Caco-2 (cell line): ENCODE results near the gene CMSS1. TPM values are rescaled to one million over a fixed set of nuclear protein-coding genes. Genes with fewer than 3 reads are reported as not detected.
A peak's percentile ranks its signal among the peaks of the same experiment; 100 is the strongest.

Experiments
- BruUV-seq: library from RNA; stranded (reverse); fragments of 400-500 nt; replicated peaks from 2 replicates; lab custom pipeline; 2021; lab: Mats Ljungman, UMichigan
- CTCF ChIA-PET: fragments of 300-600 bp; sonication (Branson Sonifier 250); formaldehyde crosslinking; loops from one replicate; lab custom pipeline; 2022; ENCODE audit warnings: antibody characterized with exemption; lab: Charles Lee
- POLR2A ChIA-PET: fragments of 300-600 bp; sonication (Branson Sonifier 250); formaldehyde crosslinking; loops from one replicate; lab custom pipeline; 2022; ENCODE audit warnings: antibody characterized with exemption; lab: Charles Lee
- DNase-seq, 2 experiments: peaks; one replicate each; pipeline versions ENCODE4 v3.0.0 to v3.0.0-alpha.2; 2020 to 2022
- H3K27me3 ChIP-seq: replicated peaks from 2 replicates; pipeline ENCODE4 v1.6.0; 2011; ENCODE audit warnings: low read length; ENCODE audit not compliant: control insufficient read depth, insufficient read depth
- H3K36me3 ChIP-seq: 2 replicates; pipeline ENCODE4 v1.5.1; 2011; ENCODE audit warnings: low read length; ENCODE audit not compliant: control insufficient read depth, insufficient read depth
- H3K4me1 ChIP-seq: fragments of 250-450 bp; sonication (Bioruptor Pico); 2 replicates; pipeline ENCODE4 v1.5.1; 2020; ENCODE audit warnings: mild to moderate bottlenecking
- H3K4me3 ChIP-seq: 2 replicates; pipeline ENCODE4 v1.5.1; 2011; ENCODE audit warnings: low read depth, mild to moderate bottlenecking, control low read depth, low read length
- H3K9me3 ChIP-seq: fragments of 250-450 bp; sonication (Bioruptor Pico); 2 replicates; pipeline ENCODE4 v1.5.1; 2020; ENCODE audit warnings: mild to moderate bottlenecking, moderate library complexity
- H3K27ac Mint-ChIP-seq: one replicate; pipeline ENCODE4 v1.8.0; 2022; ENCODE audit warnings: mixed read lengths; ENCODE audit not compliant: unreplicated experiment
- H3K27me3 Mint-ChIP-seq: one replicate; pipeline ENCODE4 v1.8.0; 2022; ENCODE audit warnings: mixed read lengths; ENCODE audit not compliant: insufficient read depth, unreplicated experiment
- H3K36me3 Mint-ChIP-seq: one replicate; pipeline ENCODE4 v1.8.0; 2022; ENCODE audit warnings: mild to moderate bottlenecking, mixed read lengths; ENCODE audit not compliant: insufficient read depth, unreplicated experiment
- H3K4me1 Mint-ChIP-seq: one replicate; pipeline ENCODE4 v1.8.0; 2022; ENCODE audit warnings: low read depth, mixed read lengths; ENCODE audit not compliant: unreplicated experiment
- H3K4me3 Mint-ChIP-seq: one replicate; pipeline ENCODE4 v1.8.0; 2022; ENCODE audit warnings: mild to moderate bottlenecking, moderate library complexity, mixed read lengths; ENCODE audit not compliant: unreplicated experiment
- H3K9me3 Mint-ChIP-seq: one replicate; pipeline ENCODE4 v1.8.0; 2022; ENCODE audit warnings: mixed read lengths; ENCODE audit not compliant: unreplicated experiment
- CTCF ChIP-seq, 2 experiments: fragments of 200-600 bp in 1 of 2; IDR thresholded peaks; 1 replicate in 1 of 2; 2 replicates in 1 of 2; pipeline versions ENCODE4 v1.5.1 to v1.8.0; 2011 to 2022; ENCODE audit warnings: antibody characterized with exemption in 1 of 2, control low read depth in 1 of 2, inconsistent platforms in 1 of 2, low read depth in 1 of 2, low read length in 1 of 2, mild to moderate bottlenecking in 1 of 2, moderate library complexity in 1 of 2; ENCODE audit not compliant: insufficient read depth in 1 of 2, severe bottlenecking in 1 of 2, unreplicated experiment in 1 of 2
- intact Hi-C: fragments of 100-400 bp; cut with micrococcal nuclease; formaldehyde crosslinking; loops from one replicate; pipeline ENCODE4 v1.10.0; 2022; ENCODE audit not compliant: unreplicated experiment
- total RNA-seq: library from RNA; stranded (reverse); gene quantifications from 2 replicates; pipeline ENCODE4 v1.2.3, GENCODE V29; 2022

The CMSS1 gene
- total RNA-seq, 1 experiment from 2014 or later, result 54.4 TPM

GRCh38 chr3:100023150-100023549, 205.5 kb downstream of the CMSS1 start:
- Histone ChIP-seq H3K36me3 (no peaks in the 10 kb centered on the region; the same call in 1 of the 2 replicates), H3K27me3 (no peaks in the 10 kb centered on the region), H3K4me1 (peaks cover 49% of the 10 kb centered on the region), H3K4me3 (no peak overlapping the region), H3K9me3 (no peaks in the 10 kb centered on the region)
- Mint-ChIP-seq H3K36me3 (no peaks in the 10 kb centered on the region), H3K27me3 (no peaks in the 10 kb centered on the region), H3K4me3 (no peak overlapping the region), H3K9me3 (no peaks in the 10 kb centered on the region), H3K27ac (no peak overlapping the region), H3K4me1 (peaks cover 27% of the 10 kb centered on the region)
- no peak for TF ChIP-seq CTCF (IDR thresholded peaks at IDR 0.05; ENCODE audit: insufficient read depth in 1 of 2, low read depth in 1 of 2, low read length in 1 of 2, severe bottlenecking in 1 of 2, unreplicated experiment in 1 of 2)
- POLR2A ChIA-PET, result no interaction called here
- CTCF ChIA-PET, result no interaction called here
- no peak for DNase-seq
- intact Hi-C loops, result no loop called here
- no TSS peak for BruUV-seq

DNA sequence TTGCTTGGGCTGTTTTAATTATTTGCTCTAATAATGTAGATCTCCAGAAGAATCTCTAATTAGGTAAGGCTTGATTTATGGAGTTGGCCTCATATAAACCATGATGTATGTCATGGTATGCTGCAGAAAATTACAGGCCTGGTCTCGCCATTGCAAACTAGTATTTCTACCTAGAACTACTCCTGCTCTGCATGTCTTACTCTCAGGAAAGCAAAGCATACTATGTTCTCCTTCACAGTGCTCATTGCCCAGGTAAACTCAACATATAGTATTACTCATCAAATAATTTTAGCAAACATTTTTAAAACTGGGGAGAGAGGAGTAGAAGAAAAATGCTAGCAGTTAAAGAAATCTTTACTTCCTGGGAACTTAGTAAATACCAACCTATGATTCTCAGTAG, 205.9 kb downstream of the CMSS1 start:
- Mint-ChIP-seq H3K9me3 (no peaks in the 10 kb centered on the region), H3K36me3 (no peaks in the 10 kb centered on the region), H3K27me3 (no peaks in the 10 kb centered on the region), H3K27ac (no peak overlapping the region), H3K4me1 (peaks cover 27% of the 10 kb centered on the region), H3K4me3 (no peak overlapping the region)
- POLR2A ChIA-PET, result no interaction called here
- Histone ChIP-seq H3K4me3 (no peak overlapping the region), H3K9me3 (no peaks in the 10 kb centered on the region), H3K27me3 (no peaks in the 10 kb centered on the region), H3K36me3 (no peaks in the 10 kb centered on the region; the same call in 1 of the 2 replicates), H3K4me1 (peaks cover 53% of the 10 kb centered on the region)
- intact Hi-C loops, result no loop called here
- TF ChIP-seq CTCF (IDR thresholded peaks at IDR 0.05; ENCODE audit: insufficient read depth in 1 of 2, low read depth in 1 of 2, low read length in 1 of 2, severe bottlenecking in 1 of 2, unreplicated experiment in 1 of 2), result no peak
- CTCF ChIA-PET, result no interaction called here
- DNase-seq, result no peak
- no TSS peak for BruUV-seq

GRCh38 chr3:100024520-100025303, 207.1 kb downstream of the CMSS1 start:
- H3K4me1 Mint-ChIP-seq, result peaks cover 27% of the 10 kb centered on the region
- ChIA-PET POLR2A (interaction anchor here (0.5 to 1.2 kb wide), 7 partner anchors 29 to 236 kb away, joined by 3 to 9 read pairs (median 3); partner anchors contain the start of gene TBC1D23), CTCF (interaction anchor here (0.6 to 0.8 kb wide), 3 partner anchors 86 to 229 kb away, joined by 3 read pairs; no protein-coding TSS in a partner anchor)

More at GRCh38 chr3:100024520-100025303, 207.1 kb downstream of the CMSS1 start:
- H3K36me3 Mint-ChIP-seq, result no peaks in the 10 kb centered on the region
- TF ChIP-seq CTCF (IDR thresholded peaks at IDR 0.05; ENCODE audit: insufficient read depth in 1 of 2, low read depth in 1 of 2, low read length in 1 of 2, severe bottlenecking in 1 of 2, unreplicated experiment in 1 of 2), result no peak
- TSS peak; percentile 47 for BruUV-seq
- H3K4me3 Mint-ChIP-seq, result peak overlapping the region; percentile 53
- peak; percentile 43 to 67 for DNase-seq
- Histone ChIP-seq H3K4me3 (no peak overlapping the region), H3K9me3 (no peaks in the 10 kb centered on the region), H3K27me3 (no peaks in the 10 kb centered on the region), H3K36me3 (no peaks in the 10 kb centered on the region; the same call in 1 of the 2 replicates), H3K4me1 (peaks cover 62% of the 10 kb centered on the region)
- H3K27ac Mint-ChIP-seq, result no peak overlapping the region
- H3K27me3 Mint-ChIP-seq, result no peaks in the 10 kb centered on the region
- no peaks in the 10 kb centered on the region for H3K9me3 Mint-ChIP-seq
- intact Hi-C loops, result loop anchor here (1.0 to 2.0 kb wide), 3 partner anchors 10 to 52 kb away; no protein-coding TSS in a partner anchor
